WERI-Rb-1 (cell line): Measurements from ENCODE around the gene SIX1.

Experiments used
- DNase-seq: peaks from one replicate; pipeline ENCODE4 v3.0.0-alpha.2; 2020
- H3K27ac ChIP-seq: fragments of 250-450 bp; sonication (Bioruptor Pico); 2 replicates; pipeline ENCODE4 v1.5.1; 2020; ENCODE audit warnings: mild to moderate bottlenecking, moderate library complexity
- H3K27me3 ChIP-seq: fragments of 250-450 bp; sonication (Bioruptor Pico); 2 replicates; pipeline ENCODE4 v1.5.1; 2021; ENCODE audit warnings: mild to moderate bottlenecking, low read depth, moderate library complexity; ENCODE audit not compliant: insufficient read depth, severe bottlenecking
- H3K36me3 ChIP-seq: fragments of 250-450 bp; sonication (Bioruptor Pico); 2 replicates; pipeline ENCODE4 v1.5.1; 2020; ENCODE audit warnings: mild to moderate bottlenecking, moderate library complexity
- H3K4me3 ChIP-seq: 2 replicates; pipeline ENCODE4 v1.5.1; 2011; ENCODE audit warnings: low read depth, mild to moderate bottlenecking, control low read depth, low read length
- H3K9me3 ChIP-seq: fragments of 250-450 bp; sonication (Bioruptor Pico); 2 replicates; pipeline ENCODE4 v1.5.1; 2021; ENCODE audit warnings: mild to moderate bottlenecking, moderate library complexity; ENCODE audit not compliant: severe bottlenecking
- CTCF ChIP-seq: IDR thresholded peaks from 2 replicates; pipeline ENCODE4 v1.5.1; 2011; ENCODE audit warnings: low read depth, mild to moderate bottlenecking, control low read depth, inconsistent platforms, low read length

SIX1 gene

GRCh38 chr14:60649875-60650372 lies 647 bp upstream of the SIX1 start:
- H3K36me3 ChIP-seq: no peaks in the 10 kb centered on the region
- DNase-seq: peak; percentile 29

GRCh38 chr14:60648249-60648933 lies 886 bp downstream of the SIX1 start:
- Histone ChIP-seq H3K27me3 (peaks cover 14% of the 10 kb centered on the region), H3K36me3 (no peaks in the 10 kb centered on the region), H3K27ac (peak overlapping the region; percentile 42; the same call in 1 of the 2 replicates), H3K4me3 (peak overlapping the region; percentile 61), H3K9me3 (no peaks in the 10 kb centered on the region)
- TF ChIP-seq CTCF: 0 out of 2 replicates have a peak, but pooled peaks have one; percentile 16
- DNase-seq: peak; percentile 44

More at GRCh38 chr14:60649875-60650372, 647 bp upstream of the SIX1 start:
- Histone ChIP-seq H3K27ac (peak overlapping the region; percentile 19; the same call in 1 of the 2 replicates), H3K4me3 (peak overlapping the region; percentile 61), H3K9me3 (no peaks in the 10 kb centered on the region), H3K27me3 (peaks cover 21% of the 10 kb centered on the region)
- TF ChIP-seq CTCF: no peak

GRCh38 chr14:60647837-60648248 lies 1.4 kb downstream of the SIX1 start:
- Histone ChIP-seq H3K27me3 (peaks cover 8% of the 10 kb centered on the region), H3K4me3 (peak overlapping the region; percentile 61), H3K27ac (peak overlapping the region; percentile 17; the same call in 1 of the 2 replicates), H3K36me3 (no peaks in the 10 kb centered on the region), H3K9me3 (no peaks in the 10 kb centered on the region)
- TF ChIP-seq CTCF: no peak
- DNase-seq: no peak

- Histone ChIP-seq H3K27me3 (peaks cover 2% of the 10 kb centered on the region), H3K9me3 (no peaks in the 10 kb centered on the region), H3K4me3 (peak overlapping the region; percentile 61), H3K36me3 (no peaks in the 10 kb centered on the region), H3K27ac (peak overlapping the region; percentile 17; the same call in 1 of the 2 replicates)
- no peak for DNase-seq
- no peak for TF ChIP-seq CTCF
Observed at GRCh38 chr14:60647081-60647836, 2.0 kb downstream of the SIX1 start.

- no peak overlapping the region for H3K27ac ChIP-seq
- no peaks in the 10 kb centered on the region for H3K9me3 ChIP-seq
- DNase-seq: no peak
- no peak overlapping the region for H3K4me3 ChIP-seq
- H3K27me3 ChIP-seq: no peaks in the 10 kb centered on the region
- H3K36me3 ChIP-seq: no peaks in the 10 kb centered on the region
- no peak for TF ChIP-seq CTCF
Observed at GRCh38 chr14:60646226-60646818, 3.0 kb downstream of the SIX1 start.
